ENCODE measurements around the gene PARS2. TPM values are rescaled to one million over a fixed set of nuclear protein-coding genes. Genes with fewer than 3 reads are reported as not detected.

Gene PARS2
- total RNA-seq, 1 experiment from 2014 or later, result 10.2 TPM

- Histone ChIP-seq H4K5ac (ENCODE audit: insufficient read length, low read depth, low read length) (no peak overlapping the region), H3K79me1 (ENCODE audit: insufficient read depth, low read depth, low read length, poor library complexity, severe bottlenecking) (peaks cover 2% of the 10 kb centered on the region), H3K18ac (ENCODE audit: insufficient read length, low read depth, low read length) (no peak overlapping the region), H3K14ac (ENCODE audit: insufficient read depth, low read length) (no peak overlapping the region), H3K27me3 (ENCODE audit: insufficient read depth, low read length) (no peaks in the 10 kb centered on the region), H2BK120ac (ENCODE audit: low read depth, low read length, poor library complexity, severe bottlenecking) (no peak overlapping the region), H3T11ph (ENCODE audit: low read length) (no peak overlapping the region), H2BK15ac (ENCODE audit: low read depth, low read length) (no peak overlapping the region), H4K20me1 (ENCODE audit: control insufficient read depth, insufficient read depth, insufficient read length) (no peaks in the 10 kb centered on the region), H3K79me2 (ENCODE audit: insufficient read depth, low read length) (no peaks in the 10 kb centered on the region), H3K9ac (ENCODE audit: extremely low read depth, insufficient read length, low read length) (no peak overlapping the region), H2AFZ (ENCODE audit: low read length) (no peak overlapping the region), H4K91ac (ENCODE audit: insufficient read length, low read depth, low read length) (no peak overlapping the region), H2BK12ac (ENCODE audit: insufficient read length, low read depth, low read length) (no peak overlapping the region), H3K23me2 (ENCODE audit: insufficient read length, low read depth, low read length, poor library complexity, severe bottlenecking) (no peaks in the 10 kb centered on the region), H3K56ac (ENCODE audit: insufficient read length, low read depth, low read length) (no peak overlapping the region), H2BK20ac (ENCODE audit: low read depth, low read length, poor library complexity, severe bottlenecking) (no peak overlapping the region), H3K9me3 (ENCODE audit: control insufficient read depth, low read depth, low read length) (no peaks in the 10 kb centered on the region), H2BK5ac (ENCODE audit: insufficient read length, low read length) (no peak overlapping the region), H3K27ac (ENCODE audit: insufficient read length, low read depth, low read length) (no peak overlapping the region), H4K8ac (replicated peaks; ENCODE audit: insufficient read length, low read depth, low read length) (no peak overlapping the region), H3K4ac (ENCODE audit: low read depth, low read length) (no peak overlapping the region), H2AK5ac (ENCODE audit: insufficient read length, low read length) (no peak overlapping the region), H3K4me1 (ENCODE audit: insufficient read depth, low read length) (no peaks in the 10 kb centered on the region), H3K4me2 (ENCODE audit: insufficient read depth, insufficient read length, low read length) (no peak overlapping the region), H3K23ac (ENCODE audit: insufficient read length, low read depth, low read length) (no peak overlapping the region)
- no peak overlapping the region for H3K4me3 Mint-ChIP-seq
- no peak for TF ChIP-seq CTCF (conservative IDR thresholded peaks at IDR 0.05)
- H3K4me1 Mint-ChIP-seq, result peaks cover 2 to 5% of the 10 kb centered on the region in 2 experiments; a peak in 2 of 4 replicates
- no peaks in the 10 kb centered on the region for H3K27me3 Mint-ChIP-seq (ENCODE audit: low read depth)
- DNase-seq, result no peak
- H3K9me3 Mint-ChIP-seq, result peaks cover 0 to 4% of the 10 kb centered on the region in 2 experiments; a peak in 1 of 5 replicates
- H3K27ac Mint-ChIP-seq, result no peak overlapping the region
- H3K36me3 Mint-ChIP-seq (ENCODE audit: insufficient read depth in 1 of 3, low read depth in 3 of 3), result peaks cover 50 to 76% (median 75%) of the 10 kb centered on the region in 3 experiments
These were observed 42.6 kb downstream of the PARS2 start for GRCh38 chr1:54721719-54722118.
